Spleen (tissue), 11 donors: ENCODE data around the gene AGFG2. TPM values are rescaled to one million over a fixed set of nuclear protein-coding genes. Genes with fewer than 3 reads are reported as not detected.
"Not testable (repeated sequence)": the region's sequence is repeated elsewhere in the genome, so short reads cannot be mapped to it uniquely, and the experiment has no call there.

Source experiments
- DNase-seq: peaks from one replicate; pipeline ENCODE4 v3.0.0-alpha.2; 2020
- H3K27ac ChIP-seq, 8 donors: fragments of 200-600 bp; sonication (generic) in 7 of 8; 1 replicate in 4 of 8; 2 replicates in 4 of 8; pipeline versions ENCODE4 v1.5.0 to v1.8.0; 2016 to 2021; ENCODE audit warnings: inconsistent platforms in 4 of 8, mild to moderate bottlenecking in 4 of 8, moderate library complexity in 1 of 8
- H3K27me3 ChIP-seq, 7 donors: fragments of 200-600 bp; sonication (generic) in 6 of 7; replicated peaks in 1 of 7; 1 replicate in 4 of 7; 2 replicates in 3 of 7; pipeline versions ENCODE4 v1.5.0 to v1.8.0; 2016 to 2021; ENCODE audit warnings: inconsistent platforms in 3 of 7, mild to moderate bottlenecking in 1 of 7
- H3K36me3 ChIP-seq, 6 donors: fragments of 200-600 bp; sonication (generic) in 5 of 6; 1 replicate in 4 of 6; 2 replicates in 2 of 6; pipeline versions ENCODE4 v1.5.0 to v1.8.0; 2016 to 2021; ENCODE audit warnings: inconsistent platforms in 2 of 6
- H3K4me1 ChIP-seq, 6 donors: fragments of 200-600 bp; sonication (generic) in 5 of 6; 1 replicate in 3 of 6; 2 replicates in 3 of 6; pipeline versions ENCODE4 v1.5.0 to v1.8.0; 2016 to 2021; ENCODE audit warnings: inconsistent platforms in 3 of 6
- H3K4me3 ChIP-seq, 8 donors: fragments of 200-600 bp; sonication (generic) in 7 of 8; 1 replicate in 4 of 8; 2 replicates in 4 of 8; pipeline versions ENCODE4 v1.5.0 to v1.8.0; 2016 to 2021; ENCODE audit warnings: inconsistent platforms in 4 of 8, mild to moderate bottlenecking in 4 of 8, moderate library complexity in 2 of 8
- H3K9me3 ChIP-seq, 8 donors: fragments of 200-600 bp; sonication (generic) in 7 of 8; 1 replicate in 4 of 8; 2 replicates in 4 of 8; pipeline versions ENCODE4 v1.5.0 to v1.8.0; 2016 to 2021; ENCODE audit warnings: inconsistent platforms in 4 of 8
- CTCF ChIP-seq, 11 experiments: fragments of 200-600 bp in 7 of 11; fragments of 450-650 bp in 4 of 11; sonication (generic) in 4 of 11; IDR thresholded peaks in 8 of 11; conservative IDR thresholded peaks in 3 of 11; 1 replicate in 7 of 11; 2 replicates in 4 of 11; pipeline versions ENCODE4 v1.4.0 to v1.8.0; 2016 to 2021; ENCODE audit warnings: antibody characterized with exemption in 11 of 11, inconsistent platforms in 4 of 11, mild to moderate bottlenecking in 1 of 11
- POLR2A ChIP-seq, 3 donors: fragments of 450-650 bp; IDR thresholded peaks; one replicate each; pipeline ENCODE4 v1.5.1; 2017; ENCODE audit warnings: antibody characterized with exemption in 3 of 3, mild to moderate bottlenecking in 1 of 3
- POLR2AphosphoS5 ChIP-seq, 3 donors: sonication (generic); formaldehyde crosslinking; IDR thresholded peaks; one replicate each; pipeline ENCODE4 v1.5.1; 2017; ENCODE audit warnings: antibody characterized with exemption in 3 of 3
- WGBS, 5 donors: extraction: QIAGEN DNeasy Blood & Tissue Kit in 3 of 5; methylation state at CpG; one replicate each; pipeline versions ENCODE4 v1.1.5 to v1.1.7; 2013 to 2018; 5-methylcytosine and 5-hydroxymethylcytosine counted together
- intact Hi-C: fragments of 100-400 bp; cut with DNase I; formaldehyde crosslinking; loops from one replicate; pipeline ENCODE4 v1.15.0; 2023; ENCODE audit warnings: low total_unique reads
- polyA plus RNA-seq, 3 donors: library from polyadenylated mRNA; stranded (reverse); fragments of 200-250 nt; gene quantifications; one replicate each; pipeline ENCODE4 v1.2.1, GENCODE V29; 2013
- total RNA-seq, 7 donors: library from RNA; depleted of rRNA in 3 of 7; stranded (reverse); fragments of >200 nt in 3 of 7; fragmentation: NEBNext Ultra II Directional in 4 of 7; extraction: Animal tissue kit (Norgen Biotek cat#: 25700) in 4 of 7; gene quantifications; one replicate each; pipeline versions ENCODE4 v1.1.0 to v1.2.1, GENCODE V29; 2016 to 2021
- donor health status: healthy with polysubstance abuse.
- donor health status: DM: no; HTN: no; CAD: no; lungs with moderate emphysema.
- donor health status: DM: no; HTN: no; CAD: no.
- donor health status: Bipolar disorder and iron deficiency.
- donor health status: healthy.
- donor health status: DM: no; HTN: no; CAD: no.
- donor health status: DM: yes; HTN: yes; CAD: no.

Gene AGFG2
- total and polyA plus RNA-seq, 10 donors: 14.2 to 110 (median 51.4) TPM

- H3K4me3 ChIP-seq: no peak overlapping the region
- no peaks in the 10 kb centered on the region for H3K27me3 ChIP-seq
- TF ChIP-seq CTCF (IDR thresholded peaks at IDR 0.05 in 8 of 11, conservative IDR thresholded peaks at IDR 0.05 in 3 of 11) (peak; percentile 90 to 99 (median 97)), POLR2A (IDR thresholded peaks at IDR 0.05) (no peak), POLR2AphosphoS5 (IDR thresholded peaks at IDR 0.05) (peak; percentile 49 to 63 (median 54))
- peak; percentile 95 for DNase-seq
- peaks cover 26 to 57% (median 42%) of the 10 kb centered on the region in 6 donors for H3K4me1 ChIP-seq
- H3K27ac ChIP-seq: peak overlapping the region in 5 of 8 donors; percentile 16 to 66 (median 26)
- intact Hi-C loops: loop anchor here (2.0 kb wide), 1 partner anchor 95 kb away; no protein-coding TSS in a partner anchor
- H3K9me3 ChIP-seq: no peaks in the 10 kb centered on the region
- peaks cover 0 to 44% (median 16%) of the 10 kb centered on the region in 6 donors for H3K36me3 ChIP-seq
- 23 to 40% (median 29%) methylated on average over 10 to 12 of the region's 12 CpGs for WGBS, 5 donors
Observed at GRCh38 chr7:100563809-100564400, 24.9 kb downstream of the AGFG2 start.

- H3K27me3 ChIP-seq, DNase-seq, intact Hi-C loops, H3K4me3 ChIP-seq, H3K9me3 ChIP-seq: not testable (repeated sequence)
- peak overlapping the region in 5 of 8 donors; percentile 16 to 66 (median 26) for H3K27ac ChIP-seq
- WGBS, 5 donors: 87 to 93% (median 89%) methylated on average over 6 of the region's 6 CpGs
- peaks cover 25 to 57% (median 43%) of the 10 kb centered on the region in 6 donors for H3K4me1 ChIP-seq
- peaks cover 0 to 44% (median 16%) of the 10 kb centered on the region in 6 donors for H3K36me3 ChIP-seq
Observed at GRCh38 chr7:100564405-100564804, 25.4 kb downstream of the AGFG2 start.

DNA sequence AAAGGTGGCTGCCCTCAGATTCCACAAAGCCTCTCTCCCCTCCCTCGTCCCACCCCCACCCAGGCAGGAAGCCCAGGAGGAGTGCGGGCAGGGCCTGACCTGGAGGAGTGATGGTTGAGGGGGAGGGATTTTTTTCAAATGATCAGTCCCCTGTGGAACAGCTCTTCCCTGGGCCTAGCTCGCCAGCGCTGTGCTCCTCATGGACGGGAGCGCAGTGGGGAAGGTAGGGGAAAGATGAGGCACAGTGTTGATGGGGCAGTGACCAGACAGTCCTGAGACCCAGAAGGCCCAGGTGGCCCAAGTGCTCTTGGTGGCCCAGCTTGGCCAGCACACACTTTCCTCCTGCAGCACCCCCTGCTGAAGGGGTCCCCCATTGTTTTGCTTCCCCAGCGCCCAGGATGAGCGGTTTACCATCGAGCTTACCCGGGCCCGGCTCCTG lies 26.1 kb downstream of the AGFG2 start:
- WGBS, 5 donors: 86 to 96% (median 94%) methylated on average over 6 to 11 of the region's 11 CpGs
- Histone ChIP-seq H3K4me1 (peaks cover 26 to 58% (median 45%) of the 10 kb centered on the region in 6 donors), H3K36me3 (peaks cover 0 to 44% (median 16%) of the 10 kb centered on the region in 6 donors), H3K27ac (no peak overlapping the region), H3K9me3 (no peaks in the 10 kb centered on the region), H3K27me3 (peaks cover 0 to 8% (median 0%) of the 10 kb centered on the region in 7 donors), H3K4me3 (no peak overlapping the region)
- intact Hi-C loops: no loop called here
- DNase-seq: no peak
- TF ChIP-seq POLR2AphosphoS5 (IDR thresholded peaks at IDR 0.05) (no peak), POLR2A (IDR thresholded peaks at IDR 0.05) (no peak), CTCF (IDR thresholded peaks at IDR 0.05 in 8 of 11, conservative IDR thresholded peaks at IDR 0.05 in 3 of 11) (peak in 1 of 11 experiments; percentile 0)

DNA sequence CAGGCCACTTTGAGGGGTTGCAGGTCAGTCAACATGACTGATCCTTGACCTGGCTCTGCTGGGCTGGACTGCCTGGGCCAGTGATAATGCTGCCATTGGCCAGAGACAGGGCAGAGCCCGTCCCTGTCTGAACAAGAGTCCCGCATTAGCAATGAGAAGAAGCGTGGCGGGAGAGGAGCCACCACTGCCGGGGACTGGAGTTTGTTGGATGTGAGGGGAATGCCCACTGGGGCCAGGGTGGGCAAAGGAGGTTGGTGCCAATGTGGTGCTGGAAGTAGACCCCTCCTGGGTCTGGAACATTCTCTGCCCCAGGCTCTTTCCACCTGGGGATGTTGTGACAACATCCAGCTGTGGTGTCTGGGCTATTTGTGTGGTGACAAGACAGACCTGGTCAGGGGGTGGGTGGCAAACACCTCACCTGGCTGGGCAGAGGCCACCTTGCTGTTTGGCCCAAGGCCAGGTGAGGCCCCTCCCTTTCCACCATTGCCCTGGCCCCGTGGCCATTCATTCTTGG lies 27.1 kb downstream of the AGFG2 start:
- Histone ChIP-seq H3K4me1 (peaks cover 30 to 67% (median 55%) of the 10 kb centered on the region in 6 donors), H3K36me3 (peaks cover 0 to 38% (median 16%) of the 10 kb centered on the region in 6 donors), H3K4me3 (no peak overlapping the region), H3K9me3 (no peaks in the 10 kb centered on the region), H3K27ac (peak overlapping the region in 6 of 8 donors; percentile 38 to 85 (median 74)), H3K27me3 (peaks cover 0 to 16% (median 0%) of the 10 kb centered on the region in 7 donors)
- WGBS, 5 donors: 85 to 91% (median 91%) methylated on average over 6 of the region's 6 CpGs
- TF ChIP-seq POLR2AphosphoS5 (IDR thresholded peaks at IDR 0.05) (peak in 2 of 3 donors; percentile 26 to 35), POLR2A (IDR thresholded peaks at IDR 0.05) (no peak)
- intact Hi-C loops: no loop called here
- no peak for DNase-seq
